T-cell (primary cell): ENCODE results near the gene PLCL1. TPM values are rescaled to one million over a fixed set of nuclear protein-coding genes. Genes with fewer than 3 reads are reported as not detected.

ENCODE experiments used
- ATAC-seq, 4 experiments: fragments of 200-7000 bp in 3 of 4; fragments of 150-1000 bp in 1 of 4; cut with Tn5 transposase; replicated peaks in 1 of 4; 1 replicate in 3 of 4; 2 replicates in 1 of 4; pipeline ENCODE4 v1.10.0; 2021; ENCODE audit warnings: moderate library complexity in 3 of 4, mild to moderate bottlenecking in 2 of 4, moderate number of reproducible peaks in 1 of 4
- CTCF ChIA-PET, 2 donors: fragments of 300-600 bp; sonication (Branson Sonifier 250); formaldehyde crosslinking; loops; one replicate each; lab custom pipeline; 2022; ENCODE audit warnings: antibody characterized with exemption in 2 of 2; lab: Charles Lee
- POLR2A ChIA-PET, 2 donors: fragments of 300-600 bp; sonication (Branson Sonifier 250); formaldehyde crosslinking; loops; one replicate each; lab custom pipeline; 2022; ENCODE audit warnings: antibody characterized with exemption in 2 of 2; lab: Charles Lee
- DNase-seq, 35 experiments: peaks; one replicate each; pipeline versions ENCODE4 v3.0.0 to v3.0.0-alpha.2; 2013 to 2023
- H3K27ac ChIP-seq: one replicate; pipeline ENCODE4 v1.5.1; 2013; ENCODE audit warnings: low read length
- H3K27me3 ChIP-seq, 2 experiments: replicated peaks in 1 of 2; 1 replicate in 1 of 2; 2 replicates in 1 of 2; pipeline versions ENCODE4 v1.6.1 to v1.7.0; 2013; ENCODE audit warnings: low read length in 1 of 2, mixed read lengths in 1 of 2; ENCODE audit not compliant: control insufficient read depth in 2 of 2, insufficient read depth in 2 of 2; ENCODE audit errors: extremely low read depth in 1 of 2
- H3K36me3 ChIP-seq, 2 donors: 1 replicate in 1 of 2; 2 replicates in 1 of 2; pipeline versions ENCODE4 v1.6.1 to v1.7.0; 2013; ENCODE audit warnings: low read length in 1 of 2; ENCODE audit not compliant: control insufficient read depth in 2 of 2, insufficient read depth in 1 of 2; ENCODE audit errors: extremely low read depth in 1 of 2
- H3K4me1 ChIP-seq, 2 experiments: 1 replicate in 1 of 2; 2 replicates in 1 of 2; pipeline versions ENCODE4 v1.6.1 to v1.7.0; 2013; ENCODE audit warnings: low read length in 2 of 2, mixed read lengths in 1 of 2; ENCODE audit not compliant: insufficient read depth in 2 of 2, control insufficient read depth in 1 of 2; ENCODE audit errors: extremely low read depth in 1 of 2
- H3K4me3 ChIP-seq, 2 donors: 1 replicate in 1 of 2; 2 replicates in 1 of 2; pipeline versions ENCODE4 v1.5.1 to v1.7.0; 2013; ENCODE audit warnings: mild to moderate bottlenecking in 2 of 2, low read length in 1 of 2, moderate library complexity in 1 of 2; ENCODE audit not compliant: control insufficient read depth in 1 of 2; ENCODE audit errors: extremely low read depth in 1 of 2
- H3K9me3 ChIP-seq: 2 replicates; pipeline ENCODE4 v1.7.0; 2013
- H3K27ac Mint-ChIP-seq, 2 donors: one replicate each; pipeline ENCODE4 v1.8.0; 2020 to 2021; ENCODE audit warnings: mild to moderate bottlenecking in 2 of 2, mixed read lengths in 2 of 2
- H3K27me3 Mint-ChIP-seq, 2 donors: one replicate each; pipeline ENCODE4 v1.8.0; 2021 to 2022; ENCODE audit warnings: mixed read lengths in 2 of 2
- H3K36me3 Mint-ChIP-seq: one replicate; pipeline ENCODE4 v1.8.0; 2021; ENCODE audit warnings: mixed read lengths
- H3K4me1 Mint-ChIP-seq, 3 donors: one replicate each; pipeline ENCODE4 v1.8.0; 2020 to 2022; ENCODE audit warnings: mixed read lengths in 3 of 3, mild to moderate bottlenecking in 1 of 3
- H3K4me3 Mint-ChIP-seq, 3 donors: one replicate each; pipeline ENCODE4 v1.8.0; 2020 to 2022; ENCODE audit warnings: mild to moderate bottlenecking in 3 of 3, mixed read lengths in 3 of 3, moderate library complexity in 3 of 3
- H3K9me3 Mint-ChIP-seq, 3 donors: one replicate each; pipeline ENCODE4 v1.8.0; 2020 to 2022; ENCODE audit warnings: mixed read lengths in 3 of 3
- WGBS: methylation state at CpG from one replicate; pipeline ENCODE4 v1.1.5; 2013; ENCODE audit warnings: missing lambda C conversion rate; ENCODE audit not compliant: insufficient coverage; 5-methylcytosine and 5-hydroxymethylcytosine counted together
- total RNA-seq, 35 experiments: library from RNA in 6 of 35; stranded (reverse) in 6 of 35; fragments of 120-200 nt in 1 of 35; gene quantifications; one replicate each; pipeline versions ENCODE4 v1.2.1 to v1.2.4 and lab custom pipeline; 2013 to 2026

The PLCL1 gene
- total RNA-seq, 5 donors from 2014 or later (not counting 1 experiment from before 2014, with no cell fraction given), result 15.3 to 24.7 (median 20.3) TPM

GRCh38 chr2:197944416-197945096 is 140.2 kb downstream of the PLCL1 start:
- no peak overlapping the region for H3K4me3 ChIP-seq
- POLR2A ChIA-PET, result interaction anchor here (0.5 to 1.0 kb wide), 4 partner anchors 11 to 94 kb away, joined by 3 to 6 read pairs (median 3); no protein-coding TSS in a partner anchor

GRCh38 chr2:197946562-197946961 is 142.2 kb downstream of the PLCL1 start:
- Mint-ChIP-seq H3K9me3 (no peaks in the 10 kb centered on the region), H3K36me3 (no peaks in the 10 kb centered on the region), H3K27ac (peak overlapping the region in 1 of 2 donors; percentile 46), H3K4me3 (no peak overlapping the region), H3K27me3 (no peaks in the 10 kb centered on the region), H3K4me1 (peaks cover 71 to 83% (median 79%) of the 10 kb centered on the region in 3 donors)
- ATAC-seq, result no peak
- H3K27ac ChIP-seq, result no peak overlapping the region
- no peaks in the 10 kb centered on the region for H3K36me3 ChIP-seq
- H3K27me3 ChIP-seq, result no peaks in the 10 kb centered on the region
- H3K4me1 ChIP-seq, result peaks cover 0 to 32% of the 10 kb centered on the region in 2 experiments
- no CpG with 5 or more reads among the region's 2 CpGs for WGBS
- H3K9me3 ChIP-seq, result no peaks in the 10 kb centered on the region
- POLR2A ChIA-PET, result interaction anchor here in 1 of 2 donors (0.7 kb wide), 1 partner anchor 90 kb away, joined by 3 read pairs; no protein-coding TSS in a partner anchor
- CTCF ChIA-PET, result interaction anchor here in 1 of 2 donors (0.7 kb wide), 1 partner anchor 20 kb away, joined by 4 read pairs; no protein-coding TSS in a partner anchor
- H3K4me3 ChIP-seq, result no peak overlapping the region
- DNase-seq, result no peak

More at GRCh38 chr2:197944416-197945096, 140.2 kb downstream of the PLCL1 start:
- Mint-ChIP-seq H3K27me3 (no peaks in the 10 kb centered on the region), H3K4me1 (peaks cover 59 to 73% (median 67%) of the 10 kb centered on the region in 3 donors), H3K27ac (no peak overlapping the region), H3K9me3 (no peaks in the 10 kb centered on the region), H3K4me3 (no peak overlapping the region), H3K36me3 (no peaks in the 10 kb centered on the region)
- no peaks in the 10 kb centered on the region for H3K36me3 ChIP-seq
- 60% methylated on average over 1 of the region's 2 CpGs for WGBS
- DNase-seq (no peak), ATAC-seq (no peak)
- no peaks in the 10 kb centered on the region for H3K27me3 ChIP-seq
- H3K4me1 ChIP-seq, result peaks cover 0 to 30% of the 10 kb centered on the region in 2 experiments
- CTCF ChIA-PET, result no interaction called here
- no peaks in the 10 kb centered on the region for H3K9me3 ChIP-seq
- no peak overlapping the region for H3K27ac ChIP-seq

- Mint-ChIP-seq H3K27me3 (no peaks in the 10 kb centered on the region), H3K27ac (no peak overlapping the region), H3K4me3 (no peak overlapping the region), H3K9me3 (peaks cover 0 to 3% (median 0%) of the 10 kb centered on the region in 3 donors), H3K36me3 (no peaks in the 10 kb centered on the region), H3K4me1 (peaks cover 69 to 80% (median 78%) of the 10 kb centered on the region in 3 donors)
- POLR2A ChIA-PET, result interaction anchor here (0.6 to 0.7 kb wide), 2 partner anchors 89 to 136 kb away, joined by 3 read pairs; no protein-coding TSS in a partner anchor
- no peak for DNase-seq
- peak in 1 of 4 experiments; percentile 19 for ATAC-seq
- H3K4me3 ChIP-seq, result no peak overlapping the region
- peaks cover 0 to 29% of the 10 kb centered on the region in 2 experiments for H3K4me1 ChIP-seq
- no peaks in the 10 kb centered on the region for H3K27me3 ChIP-seq
- no peaks in the 10 kb centered on the region for H3K36me3 ChIP-seq
- H3K9me3 ChIP-seq, result no peaks in the 10 kb centered on the region
- CTCF ChIA-PET, result interaction anchor here in 1 of 2 donors (0.7 kb wide), 1 partner anchor 19 kb away, joined by 4 read pairs; no protein-coding TSS in a partner anchor
- H3K27ac ChIP-seq, result no peak overlapping the region
- WGBS, result 76% methylated on average over 3 of the region's 3 CpGs
Observed at GRCh38 chr2:197947219-197947757, 142.9 kb downstream of the PLCL1 start.

GRCh38 chr2:197949224-197949623 is 144.8 kb downstream of the PLCL1 start:
- Histone ChIP-seq H3K36me3 (no peaks in the 10 kb centered on the region), H3K4me1 (peaks cover 0 to 29% of the 10 kb centered on the region in 2 experiments), H3K27me3 (no peaks in the 10 kb centered on the region), H3K4me3 (no peak overlapping the region), H3K27ac (no peak overlapping the region), H3K9me3 (no peaks in the 10 kb centered on the region)
- ChIA-PET POLR2A (no interaction called here), CTCF (interaction anchor here in 1 of 2 donors (0.7 kb wide), 1 partner anchor 695 kb away, joined by 3 read pairs; no protein-coding TSS in a partner anchor)
- peaks cover 0 to 3% (median 0%) of the 10 kb centered on the region in 3 donors for H3K9me3 Mint-ChIP-seq
- H3K36me3 Mint-ChIP-seq, result no peaks in the 10 kb centered on the region
- H3K27me3 Mint-ChIP-seq, result no peaks in the 10 kb centered on the region
- ATAC-seq, result no peak
- DNase-seq, result no peak
- no peak overlapping the region for H3K27ac Mint-ChIP-seq
- H3K4me3 Mint-ChIP-seq, result no peak overlapping the region
- peaks cover 62 to 84% (median 81%) of the 10 kb centered on the region in 3 donors for H3K4me1 Mint-ChIP-seq

- no peak for ATAC-seq
- no peaks in the 10 kb centered on the region for H3K9me3 ChIP-seq
- no peaks in the 10 kb centered on the region for H3K27me3 ChIP-seq
- H3K27ac ChIP-seq, result no peak overlapping the region
- WGBS, result no CpG with 5 or more reads among the region's 3 CpGs
- H3K4me1 ChIP-seq, result peaks cover 0 to 27% of the 10 kb centered on the region in 2 experiments
- CTCF ChIA-PET, result no interaction called here
- Mint-ChIP-seq H3K36me3 (no peaks in the 10 kb centered on the region), H3K4me1 (peaks cover 62 to 84% (median 81%) of the 10 kb centered on the region in 3 donors), H3K27me3 (no peaks in the 10 kb centered on the region), H3K27ac (peak overlapping the region; percentile 6 to 59), H3K4me3 (no peak overlapping the region), H3K9me3 (peaks cover 0 to 3% (median 0%) of the 10 kb centered on the region in 3 donors)
- POLR2A ChIA-PET, result interaction anchor here (0.5 to 0.6 kb wide), 2 partner anchors 260 to 1520 kb away, joined by 3 read pairs; no protein-coding TSS in a partner anchor
- DNase-seq, result no peak
- no peak overlapping the region for H3K4me3 ChIP-seq
- H3K36me3 ChIP-seq, result no peaks in the 10 kb centered on the region
Observed at GRCh38 chr2:197950006-197950405, 145.6 kb downstream of the PLCL1 start.

GRCh38 chr2:197950724-197951123 is 146.3 kb downstream of the PLCL1 start:
- no peaks in the 10 kb centered on the region for H3K36me3 ChIP-seq
- ATAC-seq (no peak), DNase-seq (no peak)
- no peak overlapping the region for H3K27ac ChIP-seq
- 92% methylated on average over 1 of the region's 1 CpG for WGBS
- Mint-ChIP-seq H3K4me3 (no peak overlapping the region), H3K36me3 (no peaks in the 10 kb centered on the region), H3K27me3 (no peaks in the 10 kb centered on the region), H3K27ac (peak overlapping the region in 1 of 2 donors; percentile 15), H3K9me3 (peaks cover 0 to 3% (median 0%) of the 10 kb centered on the region in 3 donors), H3K4me1 (peaks cover 64 to 83% (median 81%) of the 10 kb centered on the region in 3 donors)
- H3K9me3 ChIP-seq, result no peaks in the 10 kb centered on the region
- POLR2A ChIA-PET, result interaction anchor here in 1 of 2 donors (0.6 kb wide), 1 partner anchor 259 kb away, joined by 3 read pairs; no protein-coding TSS in a partner anchor
- no peak overlapping the region for H3K4me3 ChIP-seq
- H3K27me3 ChIP-seq, result no peaks in the 10 kb centered on the region
- peaks cover 0 to 27% of the 10 kb centered on the region in 2 experiments for H3K4me1 ChIP-seq
- CTCF ChIA-PET, result interaction anchor here in 1 of 2 donors (0.6 kb wide), 1 partner anchor 47 kb away, joined by 3 read pairs; no protein-coding TSS in a partner anchor
